HEK293 (cell line): ENCODE results near the gene ADAMTS17.

Experiments used
- CTCF ChIA-PET: fragments of 350-600 bp; formaldehyde crosslinking; extraction: SDS; loops from one replicate; lab custom pipeline; 2021; ENCODE audit warnings: antibody characterized with exemption; lab: Yijun Ruan, JAX
- POLR2A ChIA-PET: fragments of 300-600 bp; formaldehyde crosslinking; extraction: SDS; loops from one replicate; lab custom pipeline; 2020; ENCODE audit warnings: antibody characterized with exemption, inconsistent platforms; lab: Yijun Ruan, JAX
- H3K27ac ChIP-seq: fragments of 200-500 bp; sonication (Bioruptor generic); 2 replicates; pipeline ENCODE4 v1.5.1; 2014; ENCODE audit warnings: low read depth, low read length, control low read depth, inconsistent platforms; ENCODE audit errors: extremely low read depth
- H3K36me3 ChIP-seq, 2 experiments: fragments of 200-500 bp in 1 of 2; sonication (Bioruptor generic) in 1 of 2; 1 replicate in 1 of 2; 2 replicates in 1 of 2; pipeline ENCODE4 v1.5.1; 2014 to 2017; ENCODE audit warnings: inconsistent platforms in 2 of 2, low read length in 2 of 2; ENCODE audit not compliant: control insufficient read depth in 2 of 2, insufficient read depth in 1 of 2
- H3K4me1 ChIP-seq: fragments of 200-500 bp; sonication (Bioruptor generic); 2 replicates; pipeline ENCODE4 v1.5.1; 2014; ENCODE audit warnings: mild to moderate bottlenecking, low read length, inconsistent platforms; ENCODE audit not compliant: control insufficient read depth, insufficient read depth
- H3K4me3 ChIP-seq: 2 replicates; pipeline ENCODE4 v1.5.1; 2011; ENCODE audit warnings: low read depth, mild to moderate bottlenecking, control low read depth, low read length, moderate library complexity
- H3K9me3 ChIP-seq: fragments of 200-500 bp; sonication (Bioruptor generic); 2 replicates; pipeline ENCODE4 v1.5.1; 2014; ENCODE audit warnings: low read depth, low read length, inconsistent platforms; ENCODE audit not compliant: control insufficient read depth, insufficient read depth
- BCL6B ChIP-seq: fragments of 450-650 bp; formaldehyde crosslinking; IDR thresholded peaks from 2 replicates; pipeline ENCODE4 v1.5.1; 2017; ENCODE audit warnings: missing biosample characterization, missing genetic modification characterization
- GLI4 ChIP-seq: fragments of 450-650 bp; formaldehyde crosslinking; IDR thresholded peaks from 2 replicates; pipeline ENCODE4 v1.5.1; 2016; ENCODE audit warnings: missing biosample characterization, missing genetic modification characterization
- KLF9 ChIP-seq: fragments of 450-650 bp; formaldehyde crosslinking; IDR thresholded peaks from 2 replicates; pipeline ENCODE4 v1.5.1; 2016; ENCODE audit warnings: missing biosample characterization, missing genetic modification characterization, low read depth
- PRDM1 ChIP-seq: fragments of 450-650 bp; formaldehyde crosslinking; IDR thresholded peaks from 2 replicates; pipeline ENCODE4; 2016; ENCODE audit warnings: missing biosample characterization, missing genetic modification characterization
- RBAK ChIP-seq: fragments of 450-650 bp; formaldehyde crosslinking; IDR thresholded peaks from 2 replicates; pipeline ENCODE4 v1.5.1; 2016; ENCODE audit warnings: missing biosample characterization, missing genetic modification characterization
- SETDB1 ChIP-seq: IDR thresholded peaks from one replicate; pipeline ENCODE4 v1.6.1; 2017; ENCODE audit warnings: mild to moderate bottlenecking, low read length, moderate library complexity, mixed read lengths; ENCODE audit not compliant: insufficient read length
- SP3 ChIP-seq: fragments of 450-650 bp; formaldehyde crosslinking; IDR thresholded peaks from 2 replicates; pipeline ENCODE4 v1.5.1; 2016; ENCODE audit warnings: missing biosample characterization, missing genetic modification characterization
- SP7 ChIP-seq: fragments of 450-650 bp; formaldehyde crosslinking; IDR thresholded peaks from 2 replicates; pipeline ENCODE4 v1.5.1; 2016; ENCODE audit warnings: missing biosample characterization, missing genetic modification characterization
- WT1 ChIP-seq: fragments of 450-650 bp; formaldehyde crosslinking; IDR thresholded peaks from 2 replicates; pipeline ENCODE4 v1.5.1; 2016; ENCODE audit warnings: missing biosample characterization, missing genetic modification characterization
- ZBTB1 ChIP-seq: fragments of 450-650 bp; formaldehyde crosslinking; IDR thresholded peaks from 2 replicates; pipeline ENCODE4 v1.5.1; 2016; ENCODE audit warnings: missing biosample characterization, missing genetic modification characterization
- ZBTB21 ChIP-seq: fragments of 450-650 bp; formaldehyde crosslinking; IDR thresholded peaks from 2 replicates; pipeline ENCODE4 v1.5.1; 2017; ENCODE audit warnings: missing biosample characterization, missing genetic modification characterization
- ZBTB48 ChIP-seq: fragments of 450-650 bp; formaldehyde crosslinking; IDR thresholded peaks from 2 replicates; pipeline ENCODE4 v1.5.1; 2016; ENCODE audit warnings: missing biosample characterization, missing genetic modification characterization
- ZBTB7A ChIP-seq: fragments of 450-650 bp; formaldehyde crosslinking; IDR thresholded peaks from 2 replicates; pipeline ENCODE4 v1.5.1; 2016; ENCODE audit warnings: low read depth, missing biosample characterization, missing genetic modification characterization
- ZEB2 ChIP-seq: fragments of 450-650 bp; formaldehyde crosslinking; IDR thresholded peaks from 2 replicates; pipeline ENCODE4 v1.5.1; 2016; ENCODE audit warnings: missing biosample characterization, missing genetic modification characterization
- ZNF121 ChIP-seq: fragments of 450-650 bp; formaldehyde crosslinking; IDR thresholded peaks from 2 replicates; pipeline ENCODE4 v1.5.1; 2016; ENCODE audit warnings: missing biosample characterization, missing genetic modification characterization
- ZNF132 ChIP-seq: fragments of 450-650 bp; formaldehyde crosslinking; IDR thresholded peaks from 2 replicates; pipeline ENCODE4 v1.5.1; 2017; ENCODE audit warnings: missing biosample characterization, missing genetic modification characterization, borderline replicate concordance
- ZNF146 ChIP-seq: fragments of 450-650 bp; formaldehyde crosslinking; IDR thresholded peaks from 2 replicates; pipeline ENCODE4 v1.5.1; 2016; ENCODE audit warnings: missing biosample characterization, missing genetic modification characterization
- ZNF155 ChIP-seq: fragments of 450-650 bp; formaldehyde crosslinking; IDR thresholded peaks from 2 replicates; pipeline ENCODE4 v1.5.1; 2016; ENCODE audit warnings: missing biosample characterization, missing genetic modification characterization
- ZNF184 ChIP-seq: fragments of 450-650 bp; IDR thresholded peaks from 2 replicates; pipeline ENCODE4 v1.5.1; 2018; ENCODE audit warnings: missing biosample characterization, mild to moderate bottlenecking, missing genetic modification characterization
- ZNF211 ChIP-seq: fragments of 450-650 bp; formaldehyde crosslinking; IDR thresholded peaks from 2 replicates; pipeline ENCODE4 v1.5.1; 2016; ENCODE audit warnings: low read depth, missing biosample characterization, missing genetic modification characterization
- ZNF214 ChIP-seq: fragments of 450-650 bp; formaldehyde crosslinking; IDR thresholded peaks from 2 replicates; pipeline ENCODE4 v1.5.1; 2017; ENCODE audit warnings: missing biosample characterization, mild to moderate bottlenecking, missing genetic modification characterization, borderline replicate concordance
- ZNF23 ChIP-seq: fragments of 450-650 bp; formaldehyde crosslinking; IDR thresholded peaks from 2 replicates; pipeline ENCODE4 v1.5.1; 2016; ENCODE audit warnings: missing biosample characterization, missing genetic modification characterization, borderline replicate concordance
- ZNF280D ChIP-seq: fragments of 450-650 bp; formaldehyde crosslinking; IDR thresholded peaks from 2 replicates; pipeline ENCODE4 v1.5.1; 2016; ENCODE audit warnings: missing biosample characterization, missing genetic modification characterization
- ZNF362 ChIP-seq: fragments of 450-650 bp; formaldehyde crosslinking; IDR thresholded peaks from 2 replicates; pipeline ENCODE4 v1.5.1; 2016; ENCODE audit warnings: missing biosample characterization, missing genetic modification characterization
- ZNF391 ChIP-seq: fragments of 450-650 bp; formaldehyde crosslinking; IDR thresholded peaks from 2 replicates; pipeline ENCODE4 v1.5.1; 2016; ENCODE audit warnings: low read depth, missing biosample characterization, missing genetic modification characterization, borderline replicate concordance
- ZNF48 ChIP-seq: fragments of 450-650 bp; formaldehyde crosslinking; IDR thresholded peaks from 2 replicates; pipeline ENCODE4 v1.5.1; 2016; ENCODE audit warnings: missing biosample characterization, missing genetic modification characterization
- ZNF510 ChIP-seq: fragments of 450-650 bp; formaldehyde crosslinking; IDR thresholded peaks from 2 replicates; pipeline ENCODE4 v1.5.1; 2018; ENCODE audit warnings: mild to moderate bottlenecking, missing genetic modification characterization, missing biosample characterization; ENCODE audit not compliant: insufficient replicate concordance
- ZNF701 ChIP-seq: fragments of 450-650 bp; formaldehyde crosslinking; IDR thresholded peaks from 2 replicates; pipeline ENCODE4 v1.5.1; 2016; ENCODE audit warnings: missing biosample characterization, missing genetic modification characterization
- ZSCAN16 ChIP-seq: fragments of 450-650 bp; formaldehyde crosslinking; IDR thresholded peaks from 2 replicates; pipeline ENCODE4 v1.5.1; 2016; ENCODE audit warnings: missing biosample characterization, missing genetic modification characterization
- ZSCAN23 ChIP-seq: fragments of 450-650 bp; formaldehyde crosslinking; IDR thresholded peaks from 2 replicates; pipeline ENCODE4 v1.5.1; 2016; ENCODE audit warnings: missing biosample characterization, missing genetic modification characterization
- ZSCAN30 ChIP-seq: fragments of 450-650 bp; IDR thresholded peaks from 2 replicates; pipeline ENCODE4 v1.5.1; 2018; ENCODE audit warnings: missing biosample characterization, mild to moderate bottlenecking, missing genetic modification characterization, moderate library complexity

The ADAMTS17 gene

GRCh38 chr15:99967841-99968371, 373.9 kb downstream of the ADAMTS17 start:
- Histone ChIP-seq H3K4me1 (no peaks in the 10 kb centered on the region), H3K27ac (no peak overlapping the region), H3K9me3 (no peaks in the 10 kb centered on the region), H3K36me3 (no peaks in the 10 kb centered on the region), H3K4me3 (no peak overlapping the region)
- TF ChIP-seq ZBTB21 (no peak), ZBTB48 (tag by site-specific recombination) (peak; percentile 31; the same call in 1 of the 2 replicates), ZSCAN23 (tag by site-specific recombination) (no peak), SP7 (tag by site-specific recombination) (peak; percentile 95), SETDB1 (no peak), WT1 (0 out of 2 replicates have a peak, but pooled peaks have one; percentile 24), ZNF214 (no peak)
- CTCF ChIA-PET, result no interaction called here
- POLR2A ChIA-PET, result no interaction called here

GRCh38 chr15:99966815-99967214, 375.0 kb downstream of the ADAMTS17 start:
- H3K4me1 ChIP-seq, result no peaks in the 10 kb centered on the region
- H3K36me3 ChIP-seq, result no peaks in the 10 kb centered on the region
- POLR2A ChIA-PET, result no interaction called here
- H3K9me3 ChIP-seq, result no peaks in the 10 kb centered on the region
- H3K4me3 ChIP-seq, result no peak overlapping the region
- no peak overlapping the region for H3K27ac ChIP-seq
- no peak for TF ChIP-seq PRDM1 (tag by site-specific recombination)
- TF ChIP-seq ZNF48, result no peak
- no peak for TF ChIP-seq ZNF701 (tag by site-specific recombination)
- no peak for TF ChIP-seq SP3 (tag by site-specific recombination)
- no peak for TF ChIP-seq GLI4 (tag by site-specific recombination)
- no peak for TF ChIP-seq ZNF146 (tag by site-specific recombination)
- no peak for TF ChIP-seq ZNF510 (tag by site-specific recombination)
- TF ChIP-seq ZNF214, result no peak
- no peak for TF ChIP-seq ZSCAN16
- no peak for TF ChIP-seq ZSCAN30 (tag by site-specific recombination)
- TF ChIP-seq ZNF391 (tag by site-specific recombination), result no peak
- TF ChIP-seq BCL6B (tag by site-specific recombination), result no peak
- no peak for TF ChIP-seq ZBTB48 (tag by site-specific recombination)
- TF ChIP-seq ZNF211, result no peak
- no peak for TF ChIP-seq ZNF155
- TF ChIP-seq ZNF184 (tag by site-specific recombination), result no peak
- no peak for TF ChIP-seq ZNF23 (tag by site-specific recombination)
- no peak for TF ChIP-seq ZNF362 (tag by site-specific recombination)
- CTCF ChIA-PET, result no interaction called here

- no peaks in the 10 kb centered on the region for H3K4me1 ChIP-seq
- CTCF ChIA-PET, result no interaction called here
- POLR2A ChIA-PET, result no interaction called here
- no peaks in the 10 kb centered on the region for H3K36me3 ChIP-seq
- H3K27ac ChIP-seq, result no peak overlapping the region
- H3K9me3 ChIP-seq, result no peaks in the 10 kb centered on the region
- no peak overlapping the region for H3K4me3 ChIP-seq
- TF ChIP-seq ZNF214, result no peak
- no peak for TF ChIP-seq ZBTB1 (tag by site-specific recombination)
- TF ChIP-seq ZNF510 (tag by site-specific recombination), result no peak
- TF ChIP-seq ZNF121, result no peak
- TF ChIP-seq ZNF280D (tag by site-specific recombination), result no peak
- no peak for TF ChIP-seq KLF9
- no peak for TF ChIP-seq ZNF132 (tag by site-specific recombination)
- no peak for TF ChIP-seq ZBTB7A (tag by site-specific recombination)
- no peak for TF ChIP-seq RBAK (tag by site-specific recombination)
- TF ChIP-seq ZEB2 (tag by site-specific recombination), result no peak
Observed at GRCh38 chr15:99965376-99965775, 376.4 kb downstream of the ADAMTS17 start.
